ENCODE data around the gene ARVCF.

GRCh38 chr22:19928207-19928606, 88.4 kb downstream of the ARVCF start:
- no peak for TF ChIP-seq POLR2A (IDR thresholded peaks at IDR 0.05; ENCODE audit: low read depth, low read length)
- no peak for TF ChIP-seq POLR2AphosphoS5 (IDR thresholded peaks at IDR 0.05; ENCODE audit: low read depth, low read length)
- no peak for TF ChIP-seq TAF1 (IDR thresholded peaks at IDR 0.05; ENCODE audit: low read depth, low read length)
- no peak for TF ChIP-seq PAX5 (IDR thresholded peaks at IDR 0.05; ENCODE audit: insufficient read depth, low read length, severe bottlenecking)
- TF ChIP-seq SPI1 (IDR thresholded peaks at IDR 0.05; ENCODE audit: low read depth, low read length): no peak
- TF ChIP-seq POU2F2 (IDR thresholded peaks at IDR 0.05; ENCODE audit: low read depth, low read length): no peak
